Kidney epithelial cell (primary cell): Measurements from ENCODE around the gene VCL. TPM values are rescaled to one million over a fixed set of nuclear protein-coding genes. Genes with fewer than 3 reads are reported as not detected.
"Not testable (repeated sequence)": the region's sequence is repeated elsewhere in the genome, so short reads cannot be mapped to it uniquely, and the experiment has no call there.

Experiments
- DNase-seq: peaks from one replicate; pipeline ENCODE4 v3.0.0-alpha.2; 2010; ENCODE audit warnings: low read depth
- H3K27me3 ChIP-seq: 2 replicates; pipeline ENCODE4 v1.6.0; 2011; ENCODE audit warnings: low read length; ENCODE audit not compliant: control insufficient read depth, insufficient read depth
- H3K36me3 ChIP-seq: 2 replicates; pipeline ENCODE4 v1.5.1; 2011; ENCODE audit warnings: low read length; ENCODE audit not compliant: control insufficient read depth, insufficient read depth
- H3K4me3 ChIP-seq: 2 replicates; pipeline ENCODE4 v1.5.1; 2011; ENCODE audit warnings: low read depth, mild to moderate bottlenecking, control low read depth, low read length
- total RNA-seq: library from RNA; depleted of rRNA; stranded (reverse); fragments of >200 nt; gene quantifications from 2 replicates; pipeline ENCODE4 v1.2.3, GENCODE V29; 2015
- TF ChIP-seq, protein P1 (sequence below): IDR thresholded peaks from 2 replicates; pipeline ENCODE4 v1.5.1; 2011; ENCODE audit warnings: mild to moderate bottlenecking, moderate library complexity, low read length, control low read depth, inconsistent platforms; ENCODE audit not compliant: insufficient read depth, poor library complexity, severe bottlenecking

VCL gene
- total RNA-seq, 1 donor from 2014 or later = 148 TPM

- Histone ChIP-seq H3K4me3 (no peak overlapping the region), H3K36me3 (peaks cover 2% of the 10 kb centered on the region)
- TF ChIP-seq, protein P1, sequence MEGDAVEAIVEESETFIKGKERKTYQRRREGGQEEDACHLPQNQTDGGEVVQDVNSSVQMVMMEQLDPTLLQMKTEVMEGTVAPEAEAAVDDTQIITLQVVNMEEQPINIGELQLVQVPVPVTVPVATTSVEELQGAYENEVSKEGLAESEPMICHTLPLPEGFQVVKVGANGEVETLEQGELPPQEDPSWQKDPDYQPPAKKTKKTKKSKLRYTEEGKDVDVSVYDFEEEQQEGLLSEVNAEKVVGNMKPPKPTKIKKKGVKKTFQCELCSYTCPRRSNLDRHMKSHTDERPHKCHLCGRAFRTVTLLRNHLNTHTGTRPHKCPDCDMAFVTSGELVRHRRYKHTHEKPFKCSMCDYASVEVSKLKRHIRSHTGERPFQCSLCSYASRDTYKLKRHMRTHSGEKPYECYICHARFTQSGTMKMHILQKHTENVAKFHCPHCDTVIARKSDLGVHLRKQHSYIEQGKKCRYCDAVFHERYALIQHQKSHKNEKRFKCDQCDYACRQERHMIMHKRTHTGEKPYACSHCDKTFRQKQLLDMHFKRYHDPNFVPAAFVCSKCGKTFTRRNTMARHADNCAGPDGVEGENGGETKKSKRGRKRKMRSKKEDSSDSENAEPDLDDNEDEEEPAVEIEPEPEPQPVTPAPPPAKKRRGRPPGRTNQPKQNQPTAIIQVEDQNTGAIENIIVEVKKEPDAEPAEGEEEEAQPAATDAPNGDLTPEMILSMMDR = no peak
Observed at GRCh38 chr10:74011017-74011416, 13.1 kb downstream of the VCL start.

DNA sequence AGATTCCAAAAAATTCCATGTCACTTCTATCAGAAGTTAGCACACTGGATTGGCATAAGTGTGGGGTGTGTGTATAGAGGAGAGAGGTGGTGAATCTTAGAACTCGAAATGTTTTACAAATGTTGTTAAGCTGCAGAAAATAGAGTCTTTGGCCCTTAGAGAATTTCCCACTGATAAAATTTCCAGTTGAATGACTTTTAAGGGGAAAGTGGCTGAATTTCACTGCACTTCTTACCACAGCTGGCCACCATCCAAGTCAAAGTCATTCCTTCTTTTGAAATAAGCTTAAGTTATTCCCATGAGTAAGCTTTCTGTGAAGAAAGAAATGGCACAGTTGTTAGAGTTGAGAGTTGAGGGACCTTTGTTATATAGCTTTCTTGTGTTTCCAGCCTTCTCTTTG is 13.9 kb downstream of the VCL start:
- H3K27me3 ChIP-seq = no peaks in the 10 kb centered on the region
- DNase-seq = peak; percentile 72
- H3K36me3 ChIP-seq = peaks cover 2% of the 10 kb centered on the region
- no peak overlapping the region for H3K4me3 ChIP-seq
- TF ChIP-seq, protein P1 = no peak

More at GRCh38 chr10:74011017-74011416, 13.1 kb downstream of the VCL start:
- DNase-seq = no peak
- H3K27me3 ChIP-seq = no peaks in the 10 kb centered on the region

DNA sequence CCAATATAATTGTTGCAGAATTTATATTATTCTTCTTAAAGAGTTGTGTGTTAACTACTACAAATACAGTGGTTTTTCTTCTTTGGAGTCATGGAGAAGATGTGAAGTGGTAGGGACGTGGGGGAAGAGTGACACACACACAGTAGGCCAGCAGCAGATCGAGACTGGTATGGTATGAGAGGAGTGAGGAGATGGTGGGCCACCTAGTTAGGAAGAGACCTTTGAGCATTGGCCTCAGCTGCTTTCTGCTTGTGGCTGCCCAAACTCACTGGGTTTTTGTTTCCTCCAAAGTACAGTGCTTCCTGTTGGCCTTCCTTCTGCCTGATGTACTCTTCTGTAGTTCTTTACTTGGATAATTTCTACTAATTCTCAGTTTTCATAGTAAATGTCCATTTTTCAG is 14.6 kb downstream of the VCL start:
- no peak for DNase-seq
- H3K36me3 ChIP-seq = peaks cover 2% of the 10 kb centered on the region
- H3K4me3 ChIP-seq = no peak overlapping the region
- TF ChIP-seq, protein P1 = no peak
- H3K27me3 ChIP-seq = no peaks in the 10 kb centered on the region

- TF ChIP-seq, protein P1 = no peak
Observed at GRCh38 chr10:74013004-74013403, 15.1 kb downstream of the VCL start.

DNA sequence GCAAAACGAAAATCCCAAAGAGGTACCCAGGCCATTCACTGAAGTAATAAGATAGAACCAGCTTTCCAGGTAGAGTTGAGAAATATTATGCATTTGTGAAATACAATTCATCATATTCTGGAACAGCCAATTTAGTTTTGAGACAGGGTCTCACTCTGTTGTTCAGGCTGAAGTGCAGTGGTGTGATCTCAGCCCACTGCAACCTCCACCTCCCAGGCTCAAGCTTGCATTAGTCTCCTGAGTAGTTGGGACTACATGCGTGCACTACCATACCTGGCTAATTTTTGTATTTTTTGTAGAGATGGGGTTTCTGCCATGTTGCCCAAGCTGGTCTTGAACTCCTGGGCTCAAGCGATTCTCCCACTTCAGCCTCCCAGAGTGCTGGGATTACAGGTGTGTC is 16.7 kb downstream of the VCL start:
- not testable (repeated sequence) for DNase-seq, H3K27me3 ChIP-seq, H3K36me3 ChIP-seq, H3K4me3 ChIP-seq

More at GRCh38 chr10:74013004-74013403, 15.1 kb downstream of the VCL start:
- peaks cover 2% of the 10 kb centered on the region for H3K36me3 ChIP-seq
- H3K27me3 ChIP-seq = no peaks in the 10 kb centered on the region
- H3K4me3 ChIP-seq = no peak overlapping the region
- no peak for DNase-seq

GRCh38 chr10:74018241-74018640 is 20.3 kb downstream of the VCL start:
- no peak overlapping the region for H3K4me3 ChIP-seq
- TF ChIP-seq, protein P1 = no peak
- no peaks in the 10 kb centered on the region for H3K36me3 ChIP-seq
- H3K27me3 ChIP-seq = no peaks in the 10 kb centered on the region
- DNase-seq = no peak
